Measurements from ENCODE around the gene PSTPIP2.
"Not testable (repeated sequence)": the region's sequence is repeated elsewhere in the genome, so short reads cannot be mapped to it uniquely, and the experiment has no call there.

Gene PSTPIP2

GRCh38 chr18:45997700-45998151 lies 74.3 kb downstream of the PSTPIP2 start:
- FAIRE-seq (no peak), DNase-seq (ENCODE audit: extremely low spot score, insufficient read length, low read depth) (no peak)

DNA sequence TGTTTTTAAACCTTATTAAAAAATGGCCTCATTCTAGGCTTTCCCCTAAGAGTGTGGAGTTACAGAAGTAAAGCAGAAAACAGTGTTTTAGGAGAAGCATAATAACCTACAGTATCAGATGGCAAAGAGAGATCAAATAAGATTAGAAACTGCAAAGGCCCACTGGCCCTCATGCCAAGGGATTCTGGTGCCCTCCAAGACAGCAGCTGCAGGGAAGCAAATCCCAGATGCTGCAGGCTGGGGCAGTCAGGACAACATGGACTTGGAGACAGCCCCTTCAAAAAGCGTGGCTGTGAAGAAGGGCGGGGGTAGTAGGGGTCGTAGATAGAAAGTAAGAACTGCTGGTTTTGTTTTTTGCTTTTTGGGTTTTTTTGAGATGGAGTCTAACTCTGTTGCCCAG lies 76.6 kb downstream of the PSTPIP2 start:
- FAIRE-seq (no peak), DNase-seq (ENCODE audit: extremely low spot score, insufficient read length, low read depth) (no peak)

DNA sequence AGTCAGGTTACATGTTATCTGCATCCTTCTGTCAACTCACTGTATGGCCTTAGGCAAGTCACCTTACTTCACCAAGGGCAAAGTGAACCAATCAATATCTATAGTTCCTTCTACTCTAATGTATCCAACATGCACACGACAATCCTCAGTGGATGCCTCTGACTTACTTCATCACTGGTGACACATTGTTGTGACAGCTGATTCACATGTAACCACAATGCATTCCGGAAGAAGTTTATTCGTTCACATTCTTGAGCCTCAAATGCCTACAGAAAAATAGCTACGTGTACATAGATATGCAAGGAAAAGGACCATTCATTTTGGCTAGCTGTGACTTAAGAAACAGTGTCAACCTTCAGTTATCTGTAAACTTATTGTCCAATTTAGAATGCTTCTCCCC lies 78.6 kb downstream of the PSTPIP2 start:
- FAIRE-seq (no peak), DNase-seq (ENCODE audit: extremely low spot score, insufficient read length, low read depth) (no peak)

DNA sequence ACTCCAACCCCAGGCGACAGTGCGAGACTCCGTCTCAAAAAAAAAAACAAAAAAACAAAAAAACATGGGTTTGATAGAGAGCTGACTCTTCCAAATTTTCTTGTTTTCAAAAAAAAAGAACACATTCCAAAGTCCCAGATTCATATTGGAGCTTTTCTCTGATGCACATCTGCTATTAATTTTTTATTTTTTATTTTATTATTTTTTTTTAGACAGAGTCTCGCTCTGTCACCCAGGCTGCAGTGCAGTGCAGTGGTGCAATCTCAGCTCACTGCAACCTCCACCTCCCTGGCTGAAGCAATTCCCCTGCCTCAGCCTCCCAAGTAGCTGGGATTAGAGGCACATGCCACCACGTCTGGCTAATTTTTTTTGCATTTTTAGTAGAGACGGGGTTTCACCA lies 79.5 kb downstream of the PSTPIP2 start:
- FAIRE-seq: not testable (repeated sequence)

DNA sequence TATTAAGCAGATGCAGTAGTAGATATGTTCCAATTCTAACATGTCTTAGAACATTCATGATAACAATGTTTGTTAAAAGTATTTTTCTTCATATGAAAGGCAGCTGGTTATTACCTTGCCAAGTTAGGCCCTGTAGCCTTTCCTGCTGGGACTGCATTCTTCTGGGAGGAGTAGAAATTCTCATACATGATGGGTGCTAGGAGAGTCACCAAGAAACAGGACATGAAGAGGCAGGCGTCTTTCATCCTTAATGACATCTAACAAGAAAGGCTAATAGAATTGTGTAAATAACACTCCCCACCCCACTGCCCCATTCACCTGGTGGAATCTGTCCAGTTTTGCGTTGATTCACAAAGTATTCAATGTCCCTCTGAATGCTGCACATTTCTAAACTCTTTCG lies 80.3 kb downstream of the PSTPIP2 start:
- DNase-seq (ENCODE audit: extremely low spot score, insufficient read length, low read depth) (no peak), FAIRE-seq (no peak)

More for the DNA sequence above, 79.5 kb downstream of the PSTPIP2 start:
- not testable (repeated sequence) for DNase-seq (ENCODE audit: extremely low spot score, insufficient read length, low read depth)

- FAIRE-seq (no peak), DNase-seq (ENCODE audit: extremely low spot score, insufficient read length, low read depth) (no peak)
Observed at GRCh38 chr18:45984546-45985235, 87.4 kb downstream of the PSTPIP2 start.

DNA sequence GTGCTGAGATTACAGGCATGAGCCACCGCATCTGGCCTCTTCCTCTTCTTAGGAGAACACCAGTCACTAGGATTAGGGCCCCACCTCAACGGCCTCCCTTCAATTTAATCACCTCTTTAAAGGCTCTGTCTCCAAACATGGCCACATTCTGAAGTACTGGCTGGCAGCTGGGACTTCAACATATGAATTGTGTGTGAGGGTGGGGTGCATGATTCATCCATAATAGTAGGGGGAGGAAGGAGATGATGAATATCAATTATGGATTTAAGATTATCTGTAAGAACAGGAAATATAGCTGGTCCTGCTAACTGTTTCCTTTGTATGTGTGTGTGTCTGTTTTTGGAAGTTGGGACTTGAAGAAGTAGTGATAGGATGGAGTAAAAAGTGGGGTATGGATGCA lies 90.2 kb downstream of the PSTPIP2 start:
- DNase-seq (ENCODE audit: extremely low spot score, insufficient read length, low read depth) (no peak), FAIRE-seq (no peak)

GRCh38 chr18:45980229-45980628 lies 91.8 kb downstream of the PSTPIP2 start:
- FAIRE-seq (no peak), DNase-seq (ENCODE audit: extremely low spot score, insufficient read length, low read depth) (no peak)

GRCh38 chr18:45978084-45978483 lies 94.0 kb downstream of the PSTPIP2 start:
- FAIRE-seq (no peak), DNase-seq (ENCODE audit: extremely low spot score, insufficient read length, low read depth) (no peak)

- no peak for DNase-seq (ENCODE audit: extremely low spot score, insufficient read length, low read depth)
Observed at GRCh38 chr18:45976974-45977373, 95.1 kb downstream of the PSTPIP2 start.

GRCh38 chr18:45976566-45976965 lies 95.5 kb downstream of the PSTPIP2 start:
- DNase-seq (ENCODE audit: extremely low spot score, insufficient read length, low read depth) (no peak), FAIRE-seq (no peak)

More at GRCh38 chr18:45976974-45977373, 95.1 kb downstream of the PSTPIP2 start:
- no peak for FAIRE-seq

- FAIRE-seq (peak; percentile 85), DNase-seq (ENCODE audit: extremely low spot score, insufficient read length, low read depth) (no peak)
Observed at GRCh38 chr18:45974088-45974536, 97.9 kb downstream of the PSTPIP2 start.

DNA sequence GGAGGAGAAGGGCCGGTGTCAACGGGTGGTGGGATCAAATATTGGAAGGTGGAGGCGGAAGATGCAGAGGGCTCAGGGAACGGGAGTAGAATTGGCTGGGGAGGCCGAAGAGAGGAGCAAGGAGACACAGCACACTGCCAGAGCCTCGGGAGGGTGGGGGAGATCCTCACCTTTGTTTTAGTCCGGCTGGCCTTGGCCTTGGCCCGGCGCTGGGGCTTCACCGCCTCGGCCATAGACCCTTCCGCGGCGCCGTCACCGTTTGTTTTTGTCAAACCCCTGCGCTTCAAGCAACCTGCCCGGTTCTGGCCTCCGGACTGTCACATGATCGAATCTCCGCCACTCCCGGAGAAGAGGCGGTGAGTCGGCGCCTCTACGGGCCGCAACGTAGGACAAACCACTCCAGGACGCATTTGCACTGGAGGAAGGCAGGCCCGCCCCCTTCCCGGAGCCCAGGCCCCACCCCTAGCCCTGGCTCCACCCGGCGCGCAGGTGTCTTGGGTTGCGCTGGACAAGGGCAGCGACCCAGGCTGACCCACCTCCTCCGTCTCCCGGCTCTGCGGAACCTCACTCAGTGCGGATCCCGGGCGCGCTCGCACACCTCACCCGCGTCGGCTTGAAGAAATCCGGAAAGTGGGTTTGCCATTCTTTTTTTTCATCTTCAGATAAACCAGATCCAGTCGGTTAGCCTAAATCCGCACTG lies 104.9 kb downstream of the PSTPIP2 start, which contains the start of gene EPG5:
TSS of gene EPG5 (minus strand) at position 323 of the 700 bp plus-strand sequence. CDS start at position 233, 90 bp downstream.
- FAIRE-seq: peak; percentile 98
- DNase-seq (ENCODE audit: extremely low spot score, insufficient read length, low read depth): peak; percentile 95

DNA sequence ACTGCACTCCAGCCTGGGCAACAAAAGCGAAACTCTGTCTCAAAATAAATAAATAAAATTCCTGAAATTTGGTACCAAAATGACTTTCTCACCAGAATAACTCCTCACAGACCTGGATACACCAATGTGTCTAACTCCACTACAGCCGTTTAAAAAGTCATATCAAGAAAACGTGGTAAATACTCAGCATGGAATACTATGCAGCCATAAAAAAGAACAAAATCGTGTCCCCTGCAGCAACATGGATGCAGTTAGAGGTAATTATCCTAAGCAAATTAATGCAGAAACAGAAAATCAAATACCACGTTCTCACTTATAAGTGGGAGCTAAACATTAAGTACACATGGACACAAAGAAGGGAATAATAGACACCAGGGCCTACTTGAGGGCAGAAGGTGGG lies 107.1 kb downstream of the PSTPIP2 start:
- not testable (repeated sequence) for DNase-seq (ENCODE audit: extremely low spot score, insufficient read length, low read depth); FAIRE-seq

DNA sequence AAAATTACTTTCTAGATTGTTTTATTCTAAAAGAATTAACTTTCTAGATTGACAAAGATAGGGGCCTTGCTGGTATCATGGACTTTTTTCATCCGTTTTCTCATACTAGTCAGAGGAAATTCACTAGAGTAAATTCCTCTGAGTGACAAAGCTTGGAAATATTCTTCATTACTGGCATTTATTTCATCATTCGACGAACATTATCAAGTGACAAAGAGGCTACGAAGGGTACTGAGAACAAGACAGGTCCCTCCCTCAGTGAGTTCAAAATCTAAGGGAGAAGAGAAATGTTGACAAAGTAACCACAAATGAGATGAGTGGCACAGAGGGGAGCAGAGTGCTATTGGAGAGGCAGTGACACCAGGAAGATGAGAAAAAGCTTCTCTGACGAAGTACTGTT lies 109.2 kb downstream of the PSTPIP2 start:
- FAIRE-seq (no peak), DNase-seq (ENCODE audit: extremely low spot score, insufficient read length, low read depth) (no peak)

DNA sequence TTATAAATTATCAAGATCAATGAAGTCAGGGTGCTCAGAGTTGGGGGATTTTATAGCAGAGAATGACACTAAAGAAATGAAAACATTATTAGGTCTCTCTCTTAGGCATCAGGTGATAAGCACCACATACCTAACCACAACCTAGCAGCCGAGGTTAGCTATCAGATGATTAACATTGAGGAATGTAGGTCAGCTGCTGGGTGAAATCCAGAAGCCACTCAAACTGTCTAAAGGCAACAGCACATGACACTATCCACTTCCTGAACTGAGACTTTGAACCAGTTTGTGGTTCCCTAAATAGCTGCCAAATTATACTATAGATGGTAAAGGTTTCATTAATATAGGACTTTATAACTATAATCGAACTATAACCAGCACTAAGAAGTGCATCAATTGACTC lies 109.6 kb downstream of the PSTPIP2 start:
- DNase-seq (ENCODE audit: extremely low spot score, insufficient read length, low read depth): no peak
- FAIRE-seq: no peak

GRCh38 chr18:45959484-45959883 lies 112.6 kb downstream of the PSTPIP2 start:
- DNase-seq (ENCODE audit: extremely low spot score, insufficient read length, low read depth); FAIRE-seq: not testable (repeated sequence)

- FAIRE-seq: no peak
- DNase-seq (ENCODE audit: extremely low spot score, insufficient read length, low read depth): no peak
Observed at GRCh38 chr18:45958730-45959129, 113.3 kb downstream of the PSTPIP2 start.

GRCh38 chr18:45958027-45958426 lies 114.0 kb downstream of the PSTPIP2 start:
- no peak for DNase-seq (ENCODE audit: extremely low spot score, insufficient read length, low read depth)
- no peak for FAIRE-seq

- FAIRE-seq: no peak
- no peak for DNase-seq (ENCODE audit: extremely low spot score, insufficient read length, low read depth)
Observed at GRCh38 chr18:45957100-45957499, 115.0 kb downstream of the PSTPIP2 start.
